ENCODE data around the gene CIAO3.

The CIAO3 gene

GRCh38 chr16:775236-775796 lies 34.5 kb upstream of the CIAO3 start:
- no peak for DNase-seq (ENCODE audit: low read depth)

DNA sequence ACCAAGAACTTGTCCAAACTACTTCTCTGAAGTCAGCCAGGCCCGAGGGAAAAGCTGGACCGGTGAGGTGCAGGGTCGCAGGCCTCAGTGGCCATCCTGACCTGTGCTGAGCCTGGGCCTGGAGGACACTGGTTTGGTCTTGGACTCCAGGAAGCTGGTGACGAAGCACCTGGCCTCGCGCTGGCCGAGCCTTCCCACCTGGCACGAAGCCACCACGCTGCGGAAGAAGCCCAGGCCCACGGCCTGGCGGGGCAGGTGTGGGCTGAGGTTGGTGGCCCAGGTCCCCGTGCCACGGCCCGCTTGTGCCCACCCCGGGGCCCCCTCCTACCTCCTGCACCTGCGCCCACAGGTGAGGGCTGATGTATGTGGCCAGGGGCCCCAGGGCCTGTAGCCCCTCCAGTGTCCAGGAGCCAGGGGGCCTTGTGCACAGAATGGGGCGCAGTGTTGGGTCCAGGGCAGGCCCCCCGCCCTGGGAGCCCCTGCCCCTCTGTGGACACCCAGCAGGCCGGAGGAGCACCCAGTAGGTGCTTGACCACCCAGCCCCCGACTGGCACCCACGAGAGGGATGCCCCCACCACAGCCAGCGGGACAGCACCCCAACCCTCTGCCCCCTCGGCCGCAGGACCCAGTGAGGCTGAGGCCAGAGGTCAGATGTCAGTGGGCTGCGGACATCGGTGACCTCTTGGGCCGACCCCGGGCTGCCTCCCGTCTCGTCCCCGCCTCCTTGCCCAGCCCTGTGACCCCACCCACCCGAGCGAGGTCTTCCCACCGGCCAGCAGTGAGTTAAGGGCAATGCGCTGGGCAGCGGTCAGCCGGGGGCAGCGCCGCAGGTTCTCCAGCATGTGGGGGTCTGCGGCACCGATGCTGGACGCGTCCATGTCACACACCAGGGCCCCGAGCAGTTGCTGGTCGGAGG lies 33.5 kb upstream of the CIAO3 start:
- no peak for DNase-seq (ENCODE audit: low read depth)

DNA sequence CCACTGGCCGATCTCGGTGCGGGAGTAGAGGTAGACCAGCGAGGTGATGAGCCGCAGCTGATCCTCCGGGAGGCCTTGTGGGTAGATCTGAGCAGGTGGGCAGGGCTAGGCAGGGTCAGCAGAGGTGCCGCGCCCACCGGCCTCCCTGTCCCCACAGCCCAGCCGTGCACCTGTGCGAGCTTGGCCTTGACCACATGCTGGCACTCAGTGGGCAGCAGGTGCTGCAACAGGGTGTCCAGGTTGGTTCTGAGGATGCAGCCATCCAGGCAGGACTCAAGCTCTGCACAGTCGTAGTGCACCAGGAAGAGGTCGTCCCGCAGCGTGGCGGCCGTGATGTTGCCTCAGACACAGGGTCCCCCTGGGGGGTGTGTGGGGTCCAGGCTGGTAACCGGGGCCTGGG lies 32.2 kb upstream of the CIAO3 start:
- DNase-seq (ENCODE audit: low read depth), result no peak

- no peak for DNase-seq (ENCODE audit: low read depth)
These were observed 29.6 kb upstream of the CIAO3 start for GRCh38 chr16:770411-770810.

GRCh38 chr16:769934-770333 lies 29.1 kb upstream of the CIAO3 start:
- no peak for DNase-seq (ENCODE audit: low read depth)

GRCh38 chr16:769184-769784 lies 28.5 kb upstream of the CIAO3 start:
- DNase-seq (ENCODE audit: low read depth), result no peak

DNA sequence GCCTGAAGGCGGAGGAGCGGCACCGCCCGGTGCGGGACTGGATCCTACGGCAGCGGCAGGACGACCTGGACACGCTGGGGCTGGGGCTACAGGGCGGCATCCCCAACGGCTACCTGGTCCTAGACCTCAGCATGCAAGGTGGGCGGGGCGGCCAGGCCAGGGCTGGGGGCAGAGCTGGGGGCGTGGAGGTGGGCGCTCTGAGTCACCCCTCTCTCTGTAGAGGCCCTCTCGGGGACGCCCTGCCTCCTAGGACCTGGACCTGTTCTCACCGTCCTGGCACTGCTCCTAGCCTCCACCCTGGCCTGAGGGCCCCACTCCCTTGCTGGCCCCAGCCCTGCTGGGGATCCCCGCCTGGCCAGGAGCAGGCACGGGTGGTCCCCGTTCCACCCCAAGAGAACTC lies 27.6 kb upstream of the CIAO3 start:
- DNase-seq (ENCODE audit: low read depth), result no peak

DNA sequence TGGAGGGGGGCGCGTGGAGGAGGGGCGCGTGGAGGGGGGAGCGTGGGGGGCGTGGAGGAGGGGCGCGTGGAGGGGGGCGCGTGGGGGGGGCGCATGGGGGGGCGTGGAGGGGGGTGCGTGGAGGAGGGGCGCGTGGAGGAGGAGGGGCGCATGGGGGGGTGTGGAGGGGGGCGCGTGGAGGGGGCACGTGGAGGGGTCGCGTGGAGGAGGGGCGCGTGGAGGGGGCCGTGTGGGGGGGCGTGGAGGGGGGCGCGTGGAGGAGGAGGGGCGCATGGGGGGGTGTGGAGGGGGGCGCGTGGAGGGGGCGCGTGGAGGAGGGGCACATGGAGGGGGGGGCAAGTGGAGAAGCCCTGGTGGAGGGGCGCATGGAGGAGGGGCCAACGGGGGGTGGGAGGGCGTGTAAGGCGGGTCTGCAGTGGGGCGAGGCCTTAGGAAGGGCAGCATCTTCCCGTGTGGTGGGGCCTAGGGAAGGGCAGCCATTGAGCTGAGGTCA lies 27.0 kb upstream of the CIAO3 start:
- DNase-seq (ENCODE audit: low read depth), result no peak

DNA sequence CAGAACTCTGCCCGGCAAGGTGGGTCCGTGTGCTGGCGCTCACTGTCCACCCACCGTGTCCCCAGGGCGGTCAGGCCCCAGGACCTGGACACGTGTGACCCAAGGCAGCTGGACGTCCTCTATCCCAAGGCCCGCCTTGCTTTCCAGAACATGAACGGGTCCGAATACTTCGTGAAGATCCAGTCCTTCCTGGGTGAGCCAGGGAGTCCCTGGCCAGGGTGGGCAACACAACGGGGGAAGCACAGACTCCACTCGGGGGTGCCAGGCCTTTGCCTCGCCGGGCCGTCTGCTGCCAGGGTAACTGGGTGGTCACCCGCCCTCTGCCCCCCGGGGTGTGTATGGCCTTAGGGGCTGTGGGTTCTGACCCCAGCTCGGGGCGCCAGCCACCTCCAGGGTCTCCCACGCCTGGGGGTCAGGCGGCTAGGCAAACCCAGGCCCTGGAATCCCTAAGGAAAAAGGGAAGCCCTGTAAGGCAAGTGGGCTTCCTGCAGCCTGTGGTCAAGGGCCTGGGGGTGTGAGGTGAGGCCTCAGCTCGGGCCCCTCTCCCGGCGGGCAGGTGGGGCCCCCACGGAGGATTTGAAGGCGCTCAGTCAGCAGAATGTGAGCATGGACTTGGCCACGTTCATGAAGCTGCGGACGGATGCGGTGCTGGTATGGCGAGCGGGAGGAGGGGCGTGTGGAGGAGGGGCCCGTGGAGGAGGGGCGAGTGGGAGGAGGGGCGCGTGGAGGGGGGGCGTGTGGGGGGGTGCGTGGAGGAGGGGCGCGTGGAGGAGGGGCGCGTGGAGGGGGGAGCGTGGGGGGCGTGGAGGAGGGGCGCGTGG lies 26.2 kb upstream of the CIAO3 start:
- no peak for DNase-seq (ENCODE audit: low read depth)

DNA sequence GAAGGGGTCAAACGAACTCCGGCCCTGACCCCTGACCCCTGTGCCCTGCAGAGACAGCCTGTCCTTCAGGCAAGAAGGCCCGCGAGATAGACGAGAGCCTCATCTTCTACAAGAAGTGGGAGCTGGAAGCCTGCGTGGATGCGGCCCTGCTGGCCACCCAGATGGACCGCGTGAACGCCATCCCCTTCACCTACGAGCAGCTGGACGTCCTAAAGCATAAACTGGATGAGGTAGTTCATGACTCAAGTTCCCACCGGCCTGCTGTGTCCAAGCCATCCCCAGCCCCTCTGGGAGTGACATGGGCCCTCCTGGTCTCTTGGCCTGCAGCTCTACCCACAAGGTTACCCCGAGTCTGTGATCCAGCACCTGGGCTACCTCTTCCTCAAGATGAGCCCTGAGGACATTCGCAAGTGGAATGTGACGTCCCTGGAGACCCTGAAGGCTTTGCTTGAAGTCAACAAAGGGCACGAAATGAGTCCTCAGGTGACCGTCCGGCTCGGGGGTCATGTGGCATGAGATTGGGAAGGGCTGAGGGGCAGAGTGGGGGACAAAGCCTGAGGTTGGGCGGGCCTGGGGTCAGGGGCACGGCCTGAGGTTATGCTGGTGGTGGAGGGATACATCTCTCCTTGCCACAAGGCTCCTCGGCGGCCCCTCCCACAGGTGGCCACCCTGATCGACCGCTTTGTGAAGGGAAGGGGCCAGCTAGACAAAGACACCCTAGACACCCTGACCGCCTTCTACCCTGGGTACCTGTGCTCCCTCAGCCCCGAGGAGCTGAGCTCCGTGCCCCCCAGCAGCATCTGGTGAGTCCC lies 25.4 kb upstream of the CIAO3 start:
- DNase-seq (ENCODE audit: low read depth), result no peak

DNA sequence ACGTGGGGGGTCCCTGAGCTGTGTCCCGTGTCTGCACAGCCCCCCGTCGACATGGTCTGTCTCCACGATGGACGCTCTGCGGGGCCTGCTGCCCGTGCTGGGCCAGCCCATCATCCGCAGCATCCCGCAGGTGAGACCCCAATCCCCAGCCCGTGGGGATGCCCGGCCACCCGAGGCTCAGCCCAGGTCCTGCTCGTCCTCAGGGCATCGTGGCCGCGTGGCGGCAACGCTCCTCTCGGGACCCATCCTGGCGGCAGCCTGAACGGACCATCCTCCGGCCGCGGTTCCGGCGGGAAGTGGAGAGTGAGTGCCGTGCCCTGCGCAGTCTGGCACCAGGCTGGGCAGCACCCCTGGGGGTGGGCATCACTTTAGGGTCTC lies 24.7 kb upstream of the CIAO3 start:
- no peak for DNase-seq (ENCODE audit: low read depth)

DNA sequence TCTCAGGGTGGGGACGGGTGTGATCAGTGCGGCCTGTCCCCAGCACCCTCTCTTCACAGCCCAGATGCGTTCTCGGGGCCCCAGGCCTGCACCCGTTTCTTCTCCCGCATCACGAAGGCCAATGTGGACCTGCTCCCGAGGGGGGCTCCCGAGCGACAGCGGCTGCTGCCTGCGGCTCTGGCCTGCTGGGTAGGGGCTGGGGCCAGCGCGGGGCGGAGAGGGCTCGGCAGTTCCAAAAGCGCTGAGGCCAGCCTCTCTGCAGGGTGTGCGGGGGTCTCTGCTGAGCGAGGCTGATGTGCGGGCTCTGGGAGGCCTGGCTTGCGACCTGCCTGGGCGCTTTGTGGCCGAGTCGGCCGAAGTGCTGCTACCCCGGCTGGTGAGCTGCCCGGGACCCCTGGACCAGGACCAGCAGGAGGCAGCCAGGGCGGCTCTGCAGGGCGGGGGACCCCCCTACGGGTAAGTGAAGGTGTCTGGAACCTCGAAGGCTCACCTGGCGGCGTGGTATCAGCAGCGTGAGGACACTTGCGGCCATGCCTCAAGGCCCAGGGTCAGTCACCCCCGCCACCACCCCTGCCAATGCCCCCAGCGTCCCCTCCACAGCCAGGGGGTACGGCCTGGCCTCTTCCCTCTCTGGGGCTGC lies 24.2 kb upstream of the CIAO3 start:
- no peak for DNase-seq (ENCODE audit: low read depth)

GRCh38 chr16:764184-764750 lies 23.5 kb upstream of the CIAO3 start:
- no peak for DNase-seq (ENCODE audit: low read depth)

GRCh38 chr16:763369-764183 lies 22.8 kb upstream of the CIAO3 start:
- DNase-seq (ENCODE audit: low read depth), result no peak

DNA sequence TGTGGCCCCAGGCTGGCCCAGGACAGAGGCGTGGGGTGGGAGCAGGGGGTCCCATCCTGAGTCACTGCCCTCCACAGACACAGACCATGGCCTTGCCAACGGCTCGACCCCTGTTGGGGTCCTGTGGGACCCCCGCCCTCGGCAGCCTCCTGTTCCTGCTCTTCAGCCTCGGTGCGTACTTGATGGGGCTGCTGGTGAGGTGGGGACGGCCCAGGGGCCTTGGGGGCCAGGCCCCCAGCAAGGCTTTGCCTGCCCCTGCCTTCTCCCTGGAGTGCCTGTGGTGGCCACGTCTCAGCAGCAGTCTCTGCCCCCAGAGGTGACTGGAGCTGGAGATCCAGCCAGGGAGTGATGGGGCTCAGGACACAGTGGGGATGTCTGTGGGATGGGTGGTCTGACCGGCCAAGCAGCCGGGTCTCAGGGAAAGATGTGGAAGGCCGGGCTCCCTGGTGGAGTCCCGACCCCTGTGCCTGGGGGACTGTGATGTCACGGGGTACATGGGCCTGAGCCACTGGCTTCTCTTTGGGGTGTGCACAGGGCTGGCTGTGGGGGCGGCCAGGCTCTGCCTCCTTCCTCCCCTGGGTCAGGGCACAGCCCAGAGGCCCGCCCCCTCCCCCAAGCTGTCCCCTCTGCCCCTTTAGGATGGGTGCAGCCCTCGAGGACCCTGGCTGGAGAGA lies 21.9 kb upstream of the CIAO3 start:
- no peak for DNase-seq (ENCODE audit: low read depth)

DNA sequence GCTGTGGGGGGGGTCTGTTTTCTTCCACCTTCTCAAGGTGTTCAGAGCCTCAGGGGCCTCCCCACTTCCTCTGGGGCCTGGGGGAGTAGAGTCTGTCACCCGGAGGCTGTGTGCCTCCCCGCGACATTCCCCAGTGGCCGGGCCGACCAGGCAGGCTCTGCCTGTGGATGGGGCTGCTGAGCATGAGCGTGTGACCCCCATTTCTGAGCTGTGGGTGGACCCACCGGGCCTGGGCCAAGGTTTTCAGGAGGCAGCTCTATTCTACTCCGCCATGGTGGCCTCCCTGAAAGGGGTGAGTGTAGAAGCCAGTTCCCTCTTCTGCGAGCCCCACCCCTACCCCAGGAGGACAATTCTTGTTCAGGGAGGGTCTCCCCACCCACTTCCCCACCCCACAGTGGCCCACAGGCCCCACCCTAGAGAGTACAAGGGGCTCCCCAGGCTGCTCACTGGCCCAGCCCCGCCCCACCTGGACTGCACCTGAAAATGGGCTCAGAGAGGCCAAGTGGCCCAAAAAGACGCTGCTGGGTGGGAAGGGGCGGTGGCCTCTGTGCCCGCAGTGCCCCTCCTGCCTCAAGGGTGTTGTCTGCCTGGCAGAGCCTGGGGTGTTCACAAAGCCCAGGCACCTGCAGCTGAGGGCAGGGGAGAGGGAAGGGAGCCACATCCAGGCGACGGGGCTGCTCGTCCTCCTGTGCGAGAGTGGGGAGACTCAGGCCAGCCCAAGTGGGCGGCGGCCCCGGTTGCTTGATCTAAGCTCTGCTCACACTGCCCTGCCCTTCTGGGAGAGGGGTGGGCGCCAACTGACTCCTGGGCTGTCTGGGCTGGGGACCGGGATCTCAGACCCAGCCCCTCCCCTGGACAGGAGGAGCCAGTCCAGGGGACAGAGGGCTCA lies 21.1 kb upstream of the CIAO3 start:
- DNase-seq (ENCODE audit: low read depth), result no peak

GRCh38 chr16:760545-761343 lies 19.9 kb upstream of the CIAO3 start, which contains the start of gene MSLN:
MSLN (plus strand) TSS chr16:760734; CDS start chr16:762681, 1,947 bp downstream.
- DNase-seq (ENCODE audit: low read depth), result peak; percentile 22

Data from HS-27A (cell line).